ENCODE measurements around the gene IKZF1. TPM values are rescaled to one million over a fixed set of nuclear protein-coding genes. Genes with fewer than 3 reads are reported as not detected.
A peak's percentile ranks its signal among the peaks of the same experiment; 100 is the strongest.

Gene IKZF1
- total RNA-seq, 6 experiments from 2014 or later, result 3.1 to 9.6 (median 5.2) TPM

DNA sequence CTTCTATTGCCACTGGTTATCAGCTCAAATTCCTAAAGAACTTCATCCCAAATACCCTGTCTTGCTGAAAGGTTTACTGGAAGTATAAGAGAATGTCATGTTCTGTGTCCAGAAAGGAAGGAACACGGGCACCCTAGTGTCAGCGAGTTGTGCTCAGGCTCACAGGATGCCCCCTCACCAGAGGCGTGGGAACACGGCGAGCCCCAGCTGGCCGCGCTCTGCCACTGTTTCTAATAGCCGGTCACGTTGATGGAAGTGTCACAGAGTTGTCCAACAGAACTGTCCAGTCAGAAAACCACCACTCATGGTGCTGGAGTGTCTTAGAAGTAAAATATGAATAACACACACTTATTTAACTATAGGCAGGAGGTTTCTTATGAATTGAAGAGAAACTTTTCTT, 72.8 kb downstream of the IKZF1 start:
- H3K9me3 ChIP-seq, result no peaks in the 10 kb centered on the region
- no peaks in the 10 kb centered on the region for H3K27me3 ChIP-seq
- no peak overlapping the region for H3K27ac ChIP-seq
- H3K36me3 ChIP-seq, result no peaks in the 10 kb centered on the region
- intact Hi-C loops (cut with DNase I), result no loop called here
- H3K4me1 ChIP-seq, result no peaks in the 10 kb centered on the region
- TF ChIP-seq CTCF (IDR thresholded peaks at IDR 0.05) (no peak), POLR2A (IDR thresholded peaks at IDR 0.05) (no peak)
- ATAC-seq (no peak), DNase-seq (no peak)
- no peak overlapping the region for H3K4me3 ChIP-seq
- WGBS (ENCODE audit: insufficient coverage, low coverage, low lambda C conversion rate, missing lambda C conversion rate), result 71% methylated on average over 9 of the region's 9 CpGs

DNA sequence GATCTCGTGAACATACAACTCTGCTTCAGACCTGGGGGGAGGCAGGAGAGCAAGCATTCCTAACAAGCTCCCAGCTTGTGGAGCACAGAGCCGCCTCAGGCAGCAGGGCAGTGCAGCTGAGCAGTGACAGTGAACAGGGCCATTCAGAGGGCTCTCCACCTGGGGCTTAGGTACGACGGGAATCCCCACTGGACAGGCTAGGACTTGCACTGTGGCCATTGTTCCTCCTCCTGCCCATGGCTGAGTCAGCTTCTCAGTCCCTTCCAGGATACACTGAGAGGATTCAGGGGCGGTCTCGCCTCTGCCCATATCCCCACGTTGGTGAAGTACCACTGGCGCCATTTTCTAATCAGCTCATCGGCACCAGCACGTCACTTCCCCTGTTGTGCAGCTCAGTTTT, 74.6 kb downstream of the IKZF1 start:
- H3K27ac ChIP-seq, result no peak overlapping the region
- DNase-seq, result no peak
- no peaks in the 10 kb centered on the region for H3K9me3 ChIP-seq
- TF ChIP-seq CTCF (IDR thresholded peaks at IDR 0.05) (no peak), POLR2A (IDR thresholded peaks at IDR 0.05) (no peak)
- H3K4me1 ChIP-seq, result no peaks in the 10 kb centered on the region
- WGBS (ENCODE audit: insufficient coverage, low coverage, low lambda C conversion rate, missing lambda C conversion rate), result 55% methylated on average over 6 of the region's 10 CpGs
- intact Hi-C loops (cut with DNase I), result no loop called here
- H3K36me3 ChIP-seq, result no peaks in the 10 kb centered on the region
- no peak overlapping the region for H3K4me3 ChIP-seq
- no peaks in the 10 kb centered on the region for H3K27me3 ChIP-seq
- ATAC-seq, result peak in 2 of 4 donors; percentile 21 to 28

DNA sequence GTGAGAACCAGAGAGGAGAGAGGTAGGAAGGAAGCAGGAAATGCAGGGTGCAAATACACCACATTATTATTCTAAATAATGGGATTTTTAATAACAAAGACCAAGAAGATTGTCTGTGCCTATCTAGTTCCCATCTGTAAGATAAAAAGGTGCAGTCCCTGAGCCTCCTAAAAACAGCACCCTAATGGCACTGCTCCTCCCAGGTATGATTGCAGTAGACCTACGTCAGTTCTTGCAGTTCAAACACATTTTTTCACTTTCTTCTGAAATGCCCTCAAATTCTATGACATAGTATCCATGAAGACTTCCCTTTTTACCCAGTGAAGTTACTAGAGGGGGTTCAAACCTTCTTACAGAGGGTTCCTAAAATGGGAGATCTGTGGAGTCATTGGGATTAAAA, 75.0 kb downstream of the IKZF1 start:
- Histone ChIP-seq H3K4me3 (no peak overlapping the region), H3K36me3 (no peaks in the 10 kb centered on the region), H3K27ac (no peak overlapping the region), H3K27me3 (no peaks in the 10 kb centered on the region), H3K9me3 (no peaks in the 10 kb centered on the region), H3K4me1 (no peaks in the 10 kb centered on the region)
- TF ChIP-seq CTCF (IDR thresholded peaks at IDR 0.05) (no peak), POLR2A (IDR thresholded peaks at IDR 0.05) (no peak)
- intact Hi-C loops (cut with DNase I), result no loop called here
- 31% methylated on average over 1 of the region's 1 CpG for WGBS (ENCODE audit: insufficient coverage, low coverage, low lambda C conversion rate, missing lambda C conversion rate)
- ATAC-seq, result no peak
- DNase-seq, result no peak

- Histone ChIP-seq H3K36me3 (no peaks in the 10 kb centered on the region), H3K4me3 (no peak overlapping the region), H3K27ac (no peak overlapping the region), H3K4me1 (no peaks in the 10 kb centered on the region), H3K27me3 (no peaks in the 10 kb centered on the region), H3K9me3 (no peaks in the 10 kb centered on the region)
- TF ChIP-seq POLR2A (IDR thresholded peaks at IDR 0.05) (no peak), CTCF (IDR thresholded peaks at IDR 0.05) (no peak)
- peak in 1 of 4 donors; percentile 30 for ATAC-seq
- intact Hi-C loops (cut with DNase I), result no loop called here
- WGBS (ENCODE audit: insufficient coverage, low coverage, low lambda C conversion rate, missing lambda C conversion rate), result 57% methylated on average over 8 of the region's 21 CpGs
- no peak for DNase-seq
Observed at GRCh38 chr7:50382455-50382854, 77.9 kb downstream of the IKZF1 start.

- WGBS (ENCODE audit: insufficient coverage, low coverage, low lambda C conversion rate, missing lambda C conversion rate), result 36% methylated on average over 8 of the region's 11 CpGs
- ATAC-seq (no peak), DNase-seq (no peak)
- no peaks in the 10 kb centered on the region for H3K9me3 ChIP-seq
- no peaks in the 10 kb centered on the region for H3K36me3 ChIP-seq
- H3K27ac ChIP-seq, result no peak overlapping the region
- intact Hi-C loops (cut with DNase I), result no loop called here
- TF ChIP-seq CTCF (IDR thresholded peaks at IDR 0.05), result no peak
- no peak for TF ChIP-seq POLR2A (IDR thresholded peaks at IDR 0.05)
- no peaks in the 10 kb centered on the region for H3K27me3 ChIP-seq
- no peaks in the 10 kb centered on the region for H3K4me1 ChIP-seq
- H3K4me3 ChIP-seq, result no peak overlapping the region
Observed at GRCh38 chr7:50387351-50387750, 82.8 kb downstream of the IKZF1 start.

All from right lobe of liver (tissue), 6 donors.